C4-2B (cell line): ENCODE results near the gene ZNF410.
"Not testable (repeated sequence)": the region's sequence is repeated elsewhere in the genome, so short reads cannot be mapped to it uniquely, and the experiment has no call there.

ENCODE experiments used
- ZFX ChIP-seq: fragments of 450-650 bp; IDR thresholded peaks from 2 replicates; pipeline ENCODE4 v1.6.1; 2017
- TF ChIP-seq, protein P1 (sequence below): fragments of 450-650 bp; conservative IDR thresholded peaks from 2 replicates; pipeline ENCODE4 v1.5.1; 2017; ENCODE audit warnings: mild to moderate bottlenecking

GRCh38 chr14:73919457-73919856 lies 32.8 kb downstream of the ZNF410 start:
- TF ChIP-seq, protein P1, sequence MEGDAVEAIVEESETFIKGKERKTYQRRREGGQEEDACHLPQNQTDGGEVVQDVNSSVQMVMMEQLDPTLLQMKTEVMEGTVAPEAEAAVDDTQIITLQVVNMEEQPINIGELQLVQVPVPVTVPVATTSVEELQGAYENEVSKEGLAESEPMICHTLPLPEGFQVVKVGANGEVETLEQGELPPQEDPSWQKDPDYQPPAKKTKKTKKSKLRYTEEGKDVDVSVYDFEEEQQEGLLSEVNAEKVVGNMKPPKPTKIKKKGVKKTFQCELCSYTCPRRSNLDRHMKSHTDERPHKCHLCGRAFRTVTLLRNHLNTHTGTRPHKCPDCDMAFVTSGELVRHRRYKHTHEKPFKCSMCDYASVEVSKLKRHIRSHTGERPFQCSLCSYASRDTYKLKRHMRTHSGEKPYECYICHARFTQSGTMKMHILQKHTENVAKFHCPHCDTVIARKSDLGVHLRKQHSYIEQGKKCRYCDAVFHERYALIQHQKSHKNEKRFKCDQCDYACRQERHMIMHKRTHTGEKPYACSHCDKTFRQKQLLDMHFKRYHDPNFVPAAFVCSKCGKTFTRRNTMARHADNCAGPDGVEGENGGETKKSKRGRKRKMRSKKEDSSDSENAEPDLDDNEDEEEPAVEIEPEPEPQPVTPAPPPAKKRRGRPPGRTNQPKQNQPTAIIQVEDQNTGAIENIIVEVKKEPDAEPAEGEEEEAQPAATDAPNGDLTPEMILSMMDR = not testable (repeated sequence)
- TF ChIP-seq ZFX = not testable (repeated sequence)
